Occipital lobe (tissue), 2 donors: ENCODE data around the gene RPL27. TPM values are rescaled to one million over a fixed set of nuclear protein-coding genes. Genes with fewer than 3 reads are reported as not detected.
"Not testable (repeated sequence)": the region's sequence is repeated elsewhere in the genome, so short reads cannot be mapped to it uniquely, and the experiment has no call there.

Source experiments
- DNase-seq: peaks from one replicate; lab custom pipeline; 2025; lab: John Stamatoyannopoulos, UW
- total RNA-seq: library from RNA; depleted of rRNA; stranded (reverse); fragments of >200 nt; gene quantifications from one replicate; pipeline ENCODE4 v1.2.3, GENCODE V29; 2014

Gene RPL27
- 891 TPM for total RNA-seq

DNA sequence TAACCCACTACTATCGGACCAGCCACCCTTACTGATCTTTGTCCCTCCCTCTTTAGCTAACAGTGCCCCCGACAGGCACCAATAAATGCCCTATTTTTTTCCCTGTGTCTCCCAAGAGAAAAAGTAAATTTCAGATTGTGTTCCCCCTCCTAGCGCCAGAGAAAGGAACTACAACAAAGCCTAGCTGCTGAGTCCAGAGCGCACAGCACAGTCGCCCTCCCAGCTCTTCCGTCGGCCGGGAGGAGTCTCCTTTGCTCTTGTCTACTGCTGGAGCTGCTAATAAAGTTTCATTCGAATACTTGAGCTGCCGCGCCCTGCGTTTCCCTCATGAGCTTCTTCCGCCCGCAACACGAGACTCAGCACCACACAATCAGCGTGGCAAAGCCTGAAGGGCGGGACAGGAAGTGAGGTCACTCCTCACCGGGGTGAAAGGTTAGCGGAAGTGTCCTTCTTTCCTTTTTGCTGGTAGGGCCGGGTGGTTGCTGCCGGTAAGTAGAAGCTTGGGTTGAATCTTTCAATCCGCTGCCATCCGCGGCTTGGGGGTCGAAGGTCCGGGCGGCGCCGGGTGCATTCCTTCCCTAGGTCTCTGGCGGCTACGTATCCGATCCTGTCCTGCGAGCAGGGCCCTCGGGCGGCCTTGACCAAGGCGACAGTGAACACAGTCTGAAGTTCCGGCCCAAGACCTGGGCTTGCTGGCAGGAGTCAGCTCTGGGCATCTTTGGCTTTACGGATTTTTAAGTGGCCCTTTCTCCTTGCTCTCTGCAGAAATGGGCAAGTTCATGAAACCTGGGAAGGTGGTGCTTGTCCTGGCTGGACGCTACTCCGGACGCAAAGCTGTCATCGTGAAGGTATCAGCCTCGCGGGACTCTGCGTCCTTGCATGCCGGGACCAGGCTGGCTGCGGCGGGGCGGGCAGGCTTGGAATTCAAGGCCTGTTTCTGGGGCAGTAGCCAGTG lies at the start of gene RPL27:
Gene RPL27, plus strand, starts transcription at position 436 of the 955 bp plus-strand sequence. Its CDS starts 332 bp downstream, at position 768.
- DNase-seq, result peak; percentile 97

- no peak for DNase-seq
Measured at GRCh38 chr17:42950044-42950783, 48.0 kb upstream of the RPL27 start.

- no peak for DNase-seq
Measured at GRCh38 chr17:42953669-42954068, 44.5 kb upstream of the RPL27 start.

DNA sequence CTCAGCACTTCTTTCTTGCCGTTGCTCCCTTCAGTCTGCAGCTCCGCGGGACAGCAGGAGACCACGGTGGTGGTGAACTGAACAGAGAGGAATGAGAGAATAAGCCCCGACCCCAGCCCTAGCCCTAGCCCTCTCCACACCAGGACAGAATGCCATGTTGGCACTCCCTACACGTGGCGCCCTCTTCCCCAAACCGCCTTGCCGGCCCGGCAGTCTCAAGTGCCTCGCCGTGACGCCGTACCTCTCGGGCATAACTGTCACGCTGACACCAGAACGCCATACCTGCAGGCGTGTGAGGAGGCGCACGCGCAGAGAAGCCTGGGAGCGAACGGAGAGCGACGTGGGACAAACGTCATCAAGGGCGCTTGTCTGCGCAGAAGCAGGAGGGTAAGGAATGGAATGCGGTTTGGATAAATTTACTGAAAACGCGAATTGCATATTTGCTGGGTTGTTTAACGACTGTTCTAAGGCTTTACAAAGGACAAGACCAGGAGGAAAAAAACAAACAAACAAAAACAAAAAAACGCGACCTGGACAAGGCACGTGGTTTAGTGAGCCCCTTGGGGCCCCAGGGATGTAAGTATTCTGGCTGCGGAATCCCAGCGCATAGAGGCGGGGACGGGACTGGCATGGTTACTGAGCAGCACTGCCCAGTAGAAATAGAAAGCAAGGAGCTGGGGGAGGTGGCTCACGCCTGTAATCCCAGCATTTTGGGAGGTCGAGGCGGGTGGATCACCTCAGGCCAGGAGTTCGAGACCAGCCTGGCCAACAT lies 33.9 kb upstream of the RPL27 start, which contains the start of gene AARSD1:
Gene AARSD1, minus strand, starts transcription at position 294 of the 772 bp plus-strand sequence. Its CDS starts 14 bp downstream, at position 280.
- DNase-seq, result peak; percentile 82

GRCh38 chr17:42967925-42968324 lies 30.3 kb upstream of the RPL27 start:
- DNase-seq, result no peak

DNA sequence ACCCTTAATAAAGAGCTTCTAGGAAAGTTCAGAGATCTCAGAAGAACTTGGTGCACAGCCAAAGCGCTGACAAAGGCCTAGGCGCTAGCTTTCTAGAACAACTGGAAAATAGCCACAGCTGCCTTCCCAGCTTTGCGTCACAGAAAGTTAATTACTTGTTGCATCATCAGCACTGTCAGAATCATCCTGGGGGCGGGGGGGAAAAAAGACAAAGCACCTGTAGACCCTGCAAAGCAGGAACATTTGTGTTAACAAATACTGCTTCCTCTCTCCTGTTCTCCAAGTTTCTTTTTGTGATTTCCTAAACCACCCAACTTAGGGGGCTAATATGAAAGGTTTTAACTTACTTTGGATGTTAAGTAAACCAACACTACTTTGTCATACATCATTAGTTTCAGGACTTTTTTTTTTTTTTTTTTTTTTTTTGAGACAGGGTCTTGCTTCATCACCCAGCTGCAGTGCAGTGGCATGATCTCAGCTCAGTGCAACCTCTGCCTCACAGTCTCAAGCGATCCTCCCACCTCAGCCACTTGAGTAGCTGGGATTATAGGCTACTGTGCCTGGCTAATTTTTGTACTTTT lies 29.1 kb upstream of the RPL27 start:
- no peak for DNase-seq

DNA sequence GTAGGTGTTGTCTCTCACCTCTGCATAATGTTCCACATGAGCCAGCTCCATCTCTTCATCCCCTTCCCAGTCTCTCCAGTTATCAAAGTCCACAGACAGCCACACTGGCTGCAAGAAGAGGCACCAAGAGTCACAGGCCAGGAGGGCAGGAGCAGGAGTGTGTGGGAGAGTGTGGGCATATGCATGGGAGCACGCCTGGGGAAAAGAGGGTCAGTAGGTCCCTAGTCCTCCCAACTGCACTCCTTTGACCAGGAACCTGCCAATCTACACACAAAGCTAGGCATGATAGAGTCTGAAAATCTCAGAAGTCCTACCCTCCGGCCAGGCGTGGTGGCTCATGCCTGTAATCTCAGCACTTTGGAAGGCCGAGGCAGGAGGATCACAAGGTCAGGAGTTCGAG lies 26.6 kb upstream of the RPL27 start:
- DNase-seq, result no peak

- DNase-seq, result not testable (repeated sequence)
Measured at GRCh38 chr17:42973323-42973722, 24.9 kb upstream of the RPL27 start.

GRCh38 chr17:42975265-42975664 lies 23.0 kb upstream of the RPL27 start:
- DNase-seq, result no peak

DNA sequence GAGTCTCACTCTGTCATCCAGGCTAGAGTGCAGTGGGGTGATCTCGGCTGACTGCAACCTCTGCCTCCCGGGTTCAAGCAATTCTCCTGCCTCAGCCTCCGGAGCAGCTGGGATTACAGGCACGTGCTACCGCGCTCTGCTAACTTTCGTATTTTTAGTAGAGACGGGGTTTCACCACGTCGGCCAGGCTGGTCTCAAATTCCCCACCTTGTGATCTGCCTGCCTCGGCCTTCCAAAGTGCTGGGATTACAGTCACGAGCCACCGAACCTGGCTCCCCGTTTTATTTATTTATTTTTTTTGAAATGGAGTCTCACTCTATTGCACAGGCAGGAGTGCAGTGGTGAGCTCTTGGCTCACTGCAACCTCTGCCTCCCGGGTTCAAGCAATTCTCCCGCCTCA lies 22.5 kb upstream of the RPL27 start:
- not testable (repeated sequence) for DNase-seq

DNA sequence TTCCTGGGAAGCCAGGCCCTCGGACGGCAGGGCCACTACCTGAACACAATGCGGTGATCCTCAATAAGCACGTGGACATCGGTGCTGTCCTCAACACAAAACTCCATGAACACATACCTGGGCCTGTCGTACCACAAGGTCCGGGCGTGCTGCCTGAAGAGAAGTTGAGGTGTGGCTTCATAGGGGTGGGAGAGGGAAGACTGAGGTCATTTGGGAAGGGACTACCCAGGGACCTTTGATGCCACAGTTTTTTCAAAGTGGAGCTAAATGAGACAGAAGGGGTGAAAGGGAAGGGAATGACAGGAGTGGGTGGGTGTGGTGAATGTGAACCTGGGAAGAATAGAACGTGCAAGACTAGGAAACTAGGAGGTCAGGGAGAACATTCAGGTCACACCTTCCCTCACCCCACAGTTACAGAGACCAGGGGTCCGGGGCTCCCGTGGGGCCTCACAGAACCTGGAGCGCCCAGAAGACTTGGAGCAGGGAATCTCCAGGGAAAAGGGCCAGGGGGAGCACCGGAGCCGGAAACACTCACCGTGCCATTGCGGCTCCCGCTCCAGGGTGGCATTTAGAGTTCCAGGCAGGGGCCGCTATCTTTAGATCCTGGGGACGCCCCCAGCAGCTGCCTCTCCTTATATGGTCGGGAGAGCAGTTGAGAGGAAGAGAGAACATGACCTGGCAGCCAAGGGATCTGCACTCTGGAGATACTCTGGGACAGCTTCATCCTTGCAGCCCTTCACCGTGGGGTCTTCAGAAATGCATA lies 18.5 kb upstream of the RPL27 start, which contains the start of gene PTGES3L:
Gene PTGES3L, minus strand, starts transcription at position 570 of the 763 bp plus-strand sequence. Its CDS starts 27 bp downstream, at position 543.
- DNase-seq, result no peak

DNA sequence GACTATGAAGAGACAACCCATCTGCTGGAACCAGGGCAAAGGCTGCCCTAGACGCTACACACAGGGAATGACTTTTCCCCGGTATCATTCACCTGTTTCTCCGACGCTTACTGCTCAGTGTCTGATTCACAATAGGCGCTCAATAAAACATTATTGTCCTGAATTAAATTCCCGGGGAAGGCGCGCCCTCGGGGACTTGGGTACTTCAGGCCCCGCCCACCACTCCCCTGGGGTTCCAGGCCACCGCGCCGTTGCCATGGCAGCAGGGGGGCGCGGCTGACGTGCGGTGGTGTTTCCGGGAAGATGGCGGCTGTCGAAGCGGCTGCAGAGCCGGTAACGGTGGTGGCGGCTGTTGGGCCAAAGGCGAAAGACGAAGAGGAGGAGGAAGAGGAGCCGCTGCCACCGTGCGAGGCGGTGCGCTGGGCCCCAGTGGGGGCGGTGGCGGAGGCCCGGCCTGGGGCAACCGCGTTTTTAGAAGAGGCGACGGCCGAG lies 17.9 kb upstream of the RPL27 start, which contains the start of gene RUNDC1:
Gene RUNDC1, plus strand, starts transcription at position 292 of the 492 bp plus-strand sequence. Its CDS starts 12 bp downstream, at position 304.
- peak; percentile 79 for DNase-seq

- DNase-seq, result no peak
Measured at GRCh38 chr17:42980766-42981397, 17.3 kb upstream of the RPL27 start.

DNA sequence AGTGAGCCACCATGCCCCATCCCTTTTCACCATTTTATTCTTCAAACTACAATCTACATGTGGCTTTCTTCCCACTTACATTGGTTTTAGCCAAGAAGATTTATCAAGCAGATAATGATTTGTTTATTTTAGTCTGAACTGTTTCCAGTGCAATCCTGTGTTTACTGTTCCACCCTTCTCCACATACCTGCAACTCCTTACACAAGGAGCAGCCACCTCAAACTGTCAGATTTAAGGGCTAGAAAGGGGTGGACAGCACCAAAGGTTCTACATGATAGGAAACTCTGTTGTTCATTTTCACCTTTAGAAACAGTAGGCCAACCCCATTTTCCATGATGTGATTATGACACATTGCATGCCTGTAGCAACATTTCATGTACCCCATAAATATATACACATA lies 16.0 kb upstream of the RPL27 start:
- DNase-seq, result no peak

DNA sequence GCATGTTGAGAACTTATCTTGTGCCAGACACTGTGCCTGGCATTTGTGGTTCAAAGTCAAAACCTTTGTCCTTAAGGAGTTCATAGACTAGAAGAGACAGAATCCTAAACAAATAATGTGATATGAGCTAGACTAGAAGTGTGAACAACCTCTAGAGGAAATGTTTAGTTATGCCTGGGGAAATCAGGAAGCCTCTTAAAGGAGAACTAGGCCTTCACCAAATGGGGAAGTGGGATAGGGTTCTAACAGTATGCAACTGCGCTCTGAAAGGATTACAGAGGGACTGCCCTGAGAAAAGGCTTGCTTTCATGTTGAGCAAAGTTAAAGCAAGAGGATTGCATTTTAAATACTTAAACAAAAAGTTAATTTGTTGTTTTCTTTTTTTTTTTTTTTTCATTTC lies 13.0 kb upstream of the RPL27 start:
- no peak for DNase-seq

- DNase-seq, result no peak
Measured at GRCh38 chr17:42989141-42989540, 9.1 kb upstream of the RPL27 start.

DNA sequence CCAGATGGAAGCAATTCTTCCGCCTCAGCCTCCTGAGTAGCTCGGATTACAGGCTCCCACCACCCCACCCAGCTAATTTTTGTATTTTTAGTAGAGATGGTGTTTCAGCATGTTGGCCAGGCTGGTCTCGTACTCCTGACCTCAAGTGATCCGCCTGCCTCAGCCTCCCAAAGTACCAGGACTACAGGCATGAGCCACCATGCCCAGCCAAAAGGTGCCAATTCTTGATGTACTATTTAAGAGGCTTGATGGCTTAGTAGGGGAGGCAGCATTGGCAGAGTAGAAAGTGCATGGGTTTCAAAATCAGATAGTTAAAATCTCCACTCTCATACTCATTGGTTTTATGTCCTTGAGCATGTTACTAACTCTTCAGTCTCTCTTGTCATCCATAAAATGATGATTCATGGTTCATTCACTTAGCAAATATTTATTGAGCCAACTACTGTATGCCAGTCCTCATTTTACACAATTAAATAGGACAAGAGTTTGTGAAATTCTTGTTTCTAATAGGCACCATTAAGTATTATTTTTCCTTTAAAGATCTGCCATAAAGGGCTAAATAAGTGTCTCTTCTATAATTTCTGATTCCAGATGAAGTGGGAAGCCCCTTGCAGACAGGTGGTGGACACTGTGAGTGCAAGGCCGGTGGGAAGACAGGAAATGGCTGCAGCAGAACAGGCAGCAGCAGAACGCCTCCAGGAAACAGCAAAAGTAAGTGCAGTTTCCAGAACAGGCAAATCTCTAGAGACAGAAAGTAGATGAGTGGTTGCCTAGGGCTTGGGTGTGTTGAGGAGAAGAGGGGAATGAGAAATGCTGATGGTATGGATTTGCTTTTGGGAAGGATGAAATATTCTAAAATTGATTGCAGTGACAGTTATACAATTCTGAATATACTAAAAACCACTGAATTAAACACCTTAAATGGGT lies 8.2 kb upstream of the RPL27 start:
- DNase-seq, result no peak

DNA sequence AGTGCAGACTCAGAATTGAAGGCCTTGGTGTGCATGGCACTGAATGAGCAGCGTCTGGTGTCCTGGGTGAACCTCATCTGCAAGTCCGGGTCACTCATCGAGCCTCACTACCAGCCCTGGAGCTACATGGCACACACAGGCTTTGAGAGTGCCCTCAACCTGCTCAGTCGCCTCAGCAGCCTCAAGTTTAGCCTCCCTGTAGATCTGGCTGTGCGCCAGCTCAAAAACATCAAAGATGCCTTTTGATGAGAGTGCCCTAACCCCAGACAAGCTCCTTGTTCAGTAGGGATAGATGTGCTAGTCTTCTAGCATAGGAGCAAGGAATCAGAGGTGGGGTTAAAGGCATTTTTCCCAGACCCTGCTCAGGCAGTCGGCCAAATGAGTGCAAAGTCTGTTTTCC lies 6.7 kb upstream of the RPL27 start:
- no peak for DNase-seq
